ENCODE results near the gene LHB.

Gene LHB

GRCh38 chr19:48970923-48971395 is 45.9 kb downstream of the LHB start:
- DNase-seq, result no peak

- no peak for DNase-seq
Measured at GRCh38 chr19:48970139-48970766, 46.6 kb downstream of the LHB start.

GRCh38 chr19:48969276-48970138 is 47.4 kb downstream of the LHB start:
- DNase-seq, result no peak

GRCh38 chr19:48968813-48969218 is 48.1 kb downstream of the LHB start:
- no peak for DNase-seq

- no peak for DNase-seq
Measured at GRCh38 chr19:48968179-48968661, 48.7 kb downstream of the LHB start.

- no peak for DNase-seq
Measured at GRCh38 chr19:48967346-48968178, 49.3 kb downstream of the LHB start.

GRCh38 chr19:48966541-48967345 is 50.1 kb downstream of the LHB start:
- no peak for DNase-seq

Data from NCI-H2081 treated with DMSO at 0.1 percent for 48 hours (cell line).